Inflammatory macrophage treated with lipopolysaccharide for 4 hours (primary cell): ENCODE results near the gene RAB35.
A peak's percentile ranks its signal among the peaks of the same experiment; 100 is the strongest.

Experiments
- DNase-seq: peaks from one replicate; pipeline ENCODE4 v3.0.0-alpha.2; 2020

The RAB35 gene

GRCh38 chr12:120132054-120132836, 15.7 kb upstream of the RAB35 start:
- DNase-seq = no peak

- DNase-seq = no peak
Observed at GRCh38 chr12:120131116-120131515, 14.6 kb upstream of the RAB35 start.

GRCh38 chr12:120130011-120130410, 13.5 kb upstream of the RAB35 start:
- no peak for DNase-seq

- peak; percentile 95 for DNase-seq
Observed at GRCh38 chr12:120126635-120127005, 10.1 kb upstream of the RAB35 start.

- no peak for DNase-seq
Observed at GRCh38 chr12:120125792-120126634, 9.5 kb upstream of the RAB35 start.

- no peak for DNase-seq
Observed at GRCh38 chr12:120125029-120125428, 8.5 kb upstream of the RAB35 start.

GRCh38 chr12:120121766-120122293, 5.3 kb upstream of the RAB35 start:
- peak; percentile 84 for DNase-seq

GRCh38 chr12:120121343-120121742, 4.8 kb upstream of the RAB35 start:
- DNase-seq = no peak

GRCh38 chr12:120119271-120119973, 2.9 kb upstream of the RAB35 start:
- DNase-seq = peak; percentile 88

GRCh38 chr12:120118321-120119061, 1.9 kb upstream of the RAB35 start:
- DNase-seq = peak; percentile 61

GRCh38 chr12:120117961-120118320, 1.4 kb upstream of the RAB35 start:
- DNase-seq = no peak

GRCh38 chr12:120116792-120117651, 469 bp upstream of the RAB35 start:
- peak; percentile 96 for DNase-seq

- peak; percentile 44 for DNase-seq
Observed at GRCh38 chr12:120115692-120116440, 687 bp downstream of the RAB35 start.

GRCh38 chr12:120115066-120115465, 1.5 kb downstream of the RAB35 start:
- no peak for DNase-seq

GRCh38 chr12:120110550-120111501, 5.7 kb downstream of the RAB35 start:
- DNase-seq = peak; percentile 89

- DNase-seq = no peak
Observed at GRCh38 chr12:120109570-120110267, 6.8 kb downstream of the RAB35 start.

GRCh38 chr12:120106151-120106550, 10.4 kb downstream of the RAB35 start:
- no peak for DNase-seq

- no peak for DNase-seq
Observed at GRCh38 chr12:120103371-120103770, 13.2 kb downstream of the RAB35 start.

- no peak for DNase-seq
Observed at GRCh38 chr12:120103044-120103338, 13.6 kb downstream of the RAB35 start.
